ENCODE data around the gene HIBCH. TPM values are rescaled to one million over a fixed set of nuclear protein-coding genes. Genes with fewer than 3 reads are reported as not detected.
A peak's percentile ranks its signal among the peaks of the same experiment; 100 is the strongest.

Gene HIBCH
- total and polyA plus RNA-seq, 2 of the 13 experiments (the other 11 are each of a cell fraction or from before 2014, with no cell fraction given): 18.8 to 49.5 TPM

DNA sequence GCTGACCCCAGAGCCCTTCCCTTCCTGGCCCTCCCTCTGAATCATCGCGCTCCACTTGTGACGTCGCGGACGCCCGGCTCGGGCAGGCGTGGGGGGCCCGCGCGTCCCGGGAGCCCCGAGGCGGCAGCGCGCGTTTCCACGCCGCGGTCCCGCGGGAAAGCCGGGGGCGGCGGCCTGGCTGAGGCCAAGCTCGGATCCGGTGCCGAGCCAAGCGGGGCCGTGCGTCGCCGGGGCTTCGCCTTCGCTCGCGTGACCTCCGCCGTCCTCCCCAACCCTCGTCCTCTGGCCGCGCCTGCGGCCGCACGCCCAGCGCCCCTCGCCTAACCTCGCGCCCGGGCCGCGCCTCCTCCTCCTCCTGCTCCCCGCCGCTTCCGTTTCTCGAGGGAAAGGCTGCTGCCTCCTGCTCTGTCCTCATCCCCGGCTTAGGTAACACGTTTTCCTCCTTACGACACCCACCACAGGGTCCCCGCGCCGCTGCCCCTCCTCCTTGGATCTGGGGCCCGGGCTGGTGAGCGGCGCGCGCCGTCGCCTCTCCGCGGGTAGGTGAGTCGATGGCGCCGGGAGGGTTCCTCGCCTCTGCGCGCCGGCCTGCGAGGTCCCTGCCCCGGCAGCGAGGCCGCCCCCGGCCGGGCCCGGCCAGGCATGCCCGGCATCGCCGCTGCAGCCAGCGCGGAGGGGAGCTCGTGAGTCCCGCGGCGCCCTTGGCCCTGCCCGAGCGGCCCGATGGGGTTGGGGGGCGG lies 24.1 kb upstream of the HIBCH start, which contains the start of gene INPP1 (continued):
- no peak for TF ChIP-seq FOXM1 (CRISPR knock-in tag; IDR thresholded peaks at IDR 0.05)
- no peak for TF ChIP-seq ATM (IDR thresholded peaks at IDR 0.05; ENCODE audit: borderline replicate concordance)
- peak; percentile 86; the same call in 1 of the 2 replicates for TF ChIP-seq SATB2 (CRISPR knock-in tag; IDR thresholded peaks at IDR 0.05)
- TF ChIP-seq HNRNPH1 (optimal IDR thresholded peaks at IDR 0.05; ENCODE audit: low read depth, low read length): no peak
- TF ChIP-seq ZBTB20 (CRISPR knock-in tag; IDR thresholded peaks at IDR 0.05; ENCODE audit: borderline replicate concordance, low read depth): no peak
- TF ChIP-seq LRRFIP1 (CRISPR knock-in tag; conservative IDR thresholded peaks at IDR 0.05): no peak
- peak; percentile 95; the same call in 1 of the 2 replicates for TF ChIP-seq LBX2 (CRISPR knock-in tag; IDR thresholded peaks at IDR 0.05; ENCODE audit: borderline replicate concordance)
- no peak for TF ChIP-seq NFIB (CRISPR knock-in tag; IDR thresholded peaks at IDR 0.05; ENCODE audit: borderline replicate concordance)
- 0 out of 2 replicates have a peak, but pooled peaks have one; percentile 73 for TF ChIP-seq ARID2 (CRISPR knock-in tag; IDR thresholded peaks at IDR 0.05; ENCODE audit: borderline replicate concordance)
- TF ChIP-seq, protein P1, sequence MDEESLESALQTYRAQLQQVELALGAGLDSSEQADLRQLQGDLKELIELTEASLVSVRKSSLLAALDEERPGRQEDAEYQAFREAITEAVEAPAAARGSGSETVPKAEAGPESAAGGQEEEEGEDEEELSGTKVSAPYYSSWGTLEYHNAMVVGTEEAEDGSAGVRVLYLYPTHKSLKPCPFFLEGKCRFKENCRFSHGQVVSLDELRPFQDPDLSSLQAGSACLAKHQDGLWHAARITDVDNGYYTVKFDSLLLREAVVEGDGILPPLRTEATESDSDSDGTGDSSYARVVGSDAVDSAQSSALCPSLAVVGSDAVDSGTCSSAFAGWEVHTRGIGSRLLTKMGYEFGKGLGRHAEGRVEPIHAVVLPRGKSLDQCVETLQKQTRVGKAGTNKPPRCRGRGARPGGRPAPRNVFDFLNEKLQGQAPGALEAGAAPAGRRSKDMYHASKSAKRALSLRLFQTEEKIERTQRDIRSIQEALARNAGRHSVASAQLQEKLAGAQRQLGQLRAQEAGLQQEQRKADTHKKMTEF (CRISPR knock-in tag; IDR thresholded peaks at IDR 0.05): peak; percentile 77; the same call in 1 of the 2 replicates
- TF ChIP-seq, protein P2, sequence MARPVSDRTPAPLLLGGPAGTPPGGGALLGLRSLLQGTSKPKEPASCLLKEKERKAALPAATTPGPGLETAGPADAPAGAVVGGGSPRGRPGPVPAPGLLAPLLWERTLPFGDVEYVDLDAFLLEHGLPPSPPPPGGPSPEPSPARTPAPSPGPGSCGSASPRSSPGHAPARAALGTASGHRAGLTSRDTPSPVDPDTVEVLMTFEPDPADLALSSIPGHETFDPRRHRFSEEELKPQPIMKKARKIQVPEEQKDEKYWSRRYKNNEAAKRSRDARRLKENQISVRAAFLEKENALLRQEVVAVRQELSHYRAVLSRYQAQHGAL (CRISPR knock-in tag; IDR thresholded peaks at IDR 0.05; ENCODE audit: not compliant biosample characterization): no peak
- TF ChIP-seq TMF1 (CRISPR knock-in tag; IDR thresholded peaks at IDR 0.05; ENCODE audit: low read depth): peak; percentile 80; the same call in 1 of the 2 replicates
- TF ChIP-seq ZNF780A (CRISPR knock-in tag; IDR thresholded peaks at IDR 0.05): peak; percentile 84; the same call in 1 of the 2 replicates
- no peak for TF ChIP-seq PCBP1 (IDR thresholded peaks at IDR 0.05; ENCODE audit: borderline replicate concordance, low read depth, low read length)
- TF ChIP-seq ZNF20 (CRISPR knock-in tag; IDR thresholded peaks at IDR 0.05): no peak
- peak; percentile 99 for TF ChIP-seq ZNF263 (CRISPR knock-in tag; IDR thresholded peaks at IDR 0.05)
- TF ChIP-seq, protein P3, sequence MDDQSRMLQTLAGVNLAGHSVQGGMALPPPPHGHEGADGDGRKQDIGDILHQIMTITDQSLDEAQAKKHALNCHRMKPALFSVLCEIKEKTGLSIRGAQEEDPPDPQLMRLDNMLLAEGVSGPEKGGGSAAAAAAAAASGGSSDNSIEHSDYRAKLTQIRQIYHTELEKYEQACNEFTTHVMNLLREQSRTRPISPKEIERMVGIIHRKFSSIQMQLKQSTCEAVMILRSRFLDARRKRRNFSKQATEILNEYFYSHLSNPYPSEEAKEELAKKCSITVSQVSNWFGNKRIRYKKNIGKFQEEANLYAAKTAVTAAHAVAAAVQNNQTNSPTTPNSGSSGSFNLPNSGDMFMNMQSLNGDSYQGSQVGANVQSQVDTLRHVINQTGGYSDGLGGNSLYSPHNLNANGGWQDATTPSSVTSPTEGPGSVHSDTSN (CRISPR knock-in tag; IDR thresholded peaks at IDR 0.05; ENCODE audit: borderline replicate concordance): no peak
- no peak for TF ChIP-seq TP53 (CRISPR knock-in tag; conservative IDR thresholded peaks at IDR 0.05)
- TF ChIP-seq RXRB (CRISPR knock-in tag; IDR thresholded peaks at IDR 0.05; ENCODE audit: borderline replicate concordance): no peak
- no peak for TF ChIP-seq SETDB1 (CRISPR knock-in tag; IDR thresholded peaks at IDR 0.05; ENCODE audit: borderline replicate concordance)
- no peak for TF ChIP-seq MIXL1 (CRISPR knock-in tag; IDR thresholded peaks at IDR 0.05)
- peak; percentile 80 for TF ChIP-seq SAFB2 (CRISPR knock-in tag; IDR thresholded peaks at IDR 0.05; ENCODE audit: borderline replicate concordance, low read depth)
